SK-N-SH (cell line): ENCODE results near the gene IRF5. TPM values are rescaled to one million over a fixed set of nuclear protein-coding genes. Genes with fewer than 3 reads are reported as not detected.

ENCODE experiments used
- CTCF ChIA-PET: fragments of 300-600, 350-600 bp; formaldehyde crosslinking; extraction: SDS; loops from one replicate; lab custom pipeline; 2021; lab: Yijun Ruan, JAX
- POLR2A ChIA-PET: fragments of 350-600 bp; sonication (Branson Sonifier 250); formaldehyde crosslinking; extraction: SDS; loops from one replicate; lab custom pipeline; 2020; ENCODE audit warnings: antibody characterized with exemption, inconsistent platforms; lab: Yijun Ruan, JAX
- DNase-seq: peaks from one replicate; pipeline ENCODE4 v3.0.0; 2012
- H2AFZ ChIP-seq: fragments of 200-600 bp; sonication (generic); 2 replicates; pipeline ENCODE4 v1.8.1; 2016; ENCODE audit warnings: antibody characterized with exemption, mild to moderate bottlenecking, low read depth
- H3F3A ChIP-seq: fragments of 200-600 bp; sonication (generic); replicated peaks from 2 replicates; pipeline ENCODE3; 2016; ENCODE audit warnings: antibody characterized with exemption, mild to moderate bottlenecking; ENCODE audit not compliant: insufficient read depth
- H3K27ac ChIP-seq, 2 experiments: fragments of 200-500 bp in 1 of 2; fragments of 200-600 bp in 1 of 2; sonication (Bioruptor generic) in 1 of 2; sonication (generic), shearing (Covaris generic) in 1 of 2; 2 replicates each; pipeline versions ENCODE4 v1.5.1 to v1.6.1; 2014 to 2016; ENCODE audit warnings: low read depth in 2 of 2, inconsistent platforms in 1 of 2, low read length in 1 of 2, mild to moderate bottlenecking in 1 of 2, mixed read lengths in 1 of 2
- H3K27me3 ChIP-seq: fragments of 200-600 bp; sonication (generic), shearing (Covaris generic); 2 replicates; pipeline ENCODE4 v1.6.1; 2016; ENCODE audit warnings: mixed run types; ENCODE audit not compliant: insufficient read depth
- H3K36me3 ChIP-seq, 2 experiments: fragments of 200-500 bp in 1 of 2; fragments of 200-600 bp in 1 of 2; sonication (Bioruptor generic) in 1 of 2; sonication (generic) in 1 of 2; replicated peaks in 1 of 2; 2 replicates each; pipeline versions ENCODE3 to v1.5.1; 2014 to 2016; ENCODE audit warnings: low read length in 1 of 2, mild to moderate bottlenecking in 1 of 2; ENCODE audit not compliant: insufficient read depth in 2 of 2, control insufficient read depth in 1 of 2
- H3K4me1 ChIP-seq, 2 experiments: fragments of 200-500 bp in 1 of 2; fragments of 200-600 bp in 1 of 2; sonication (Bioruptor generic) in 1 of 2; sonication (generic), shearing (Covaris generic) in 1 of 2; 2 replicates each; pipeline versions ENCODE4 v1.5.1 to v1.6.1; 2014 to 2016; ENCODE audit warnings: low read depth in 1 of 2, low read length in 1 of 2, mixed run types in 1 of 2; ENCODE audit not compliant: insufficient read depth in 2 of 2, control insufficient read depth in 1 of 2
- H3K4me2 ChIP-seq: fragments of 200-600 bp; sonication (generic), shearing (Covaris generic); 2 replicates; pipeline ENCODE4 v1.6.1; 2017; ENCODE audit warnings: mixed run types
- H3K4me3 ChIP-seq, 2 experiments: fragments of 200-500 bp in 1 of 2; fragments of 200-600 bp in 1 of 2; sonication (Bioruptor generic) in 1 of 2; sonication (generic), shearing (Covaris generic) in 1 of 2; 2 replicates each; pipeline versions ENCODE4 v1.5.1 to v1.8.1; 2014 to 2016; ENCODE audit warnings: low read depth in 2 of 2, inconsistent platforms in 1 of 2, low read length in 1 of 2, mild to moderate bottlenecking in 1 of 2, mixed read lengths in 1 of 2, moderate library complexity in 1 of 2
- H3K79me2 ChIP-seq: fragments of 200-600 bp; sonication (generic); 2 replicates; pipeline ENCODE4 v1.8.1; 2017; ENCODE audit warnings: mild to moderate bottlenecking; ENCODE audit not compliant: insufficient read depth
- H3K9ac ChIP-seq: fragments of 200-600 bp; sonication (generic); 2 replicates; pipeline ENCODE4 v1.6.1; 2017; ENCODE audit warnings: mixed run types
- H3K9me2 ChIP-seq: fragments of 200-600 bp; sonication (generic); 2 replicates; pipeline ENCODE4 v1.6.1; 2017; ENCODE audit warnings: mixed run types
- H3K9me3 ChIP-seq: fragments of 200-600 bp; sonication (generic); 2 replicates; pipeline ENCODE4 v1.6.1; 2017; ENCODE audit warnings: mixed run types, mild to moderate bottlenecking, moderate library complexity
- H4K20me1 ChIP-seq: fragments of 200-600 bp; sonication (generic); 2 replicates; pipeline ENCODE4 v1.6.1; 2017; ENCODE audit warnings: mild to moderate bottlenecking, mixed run types; ENCODE audit not compliant: insufficient read depth
- FOXM1 ChIP-seq: IDR thresholded peaks from 2 replicates; pipeline ENCODE4 v1.4.0; 2012; ENCODE audit warnings: low read depth, mild to moderate bottlenecking
- MEF2A ChIP-seq: IDR thresholded peaks from 2 replicates; pipeline ENCODE4 v1.4.0; 2012; ENCODE audit warnings: low read depth, borderline replicate concordance
- POLR2AphosphoS5 ChIP-seq: IDR thresholded peaks from 2 replicates; pipeline ENCODE4 v1.6.1; 2012; ENCODE audit warnings: low read depth, low read length
- RAD21 ChIP-seq: IDR thresholded peaks from 2 replicates; pipeline ENCODE4 v1.6.1; 2012; ENCODE audit warnings: mild to moderate bottlenecking, low read length
- RFX5 ChIP-seq: IDR thresholded peaks from 2 replicates; pipeline ENCODE4 v1.6.1; 2012; ENCODE audit warnings: mild to moderate bottlenecking, improper control_type of control experiment, low read length
- SIN3A ChIP-seq: IDR thresholded peaks from 2 replicates; pipeline ENCODE4 v1.6.1; 2012; ENCODE audit warnings: low read depth, mild to moderate bottlenecking, low read length, moderate library complexity, borderline replicate concordance
- TEAD4 ChIP-seq: IDR thresholded peaks from 2 replicates; pipeline ENCODE4 v1.4.0; 2012; ENCODE audit warnings: mild to moderate bottlenecking, borderline replicate concordance; ENCODE audit not compliant: insufficient read depth
- WGBS: methylation state at CpG from one replicate; pipeline ENCODE4 v1.1.6; 2017; ENCODE audit warnings: low lambda C conversion rate; 5-methylcytosine and 5-hydroxymethylcytosine counted together
- polyA plus RNA-seq, 3 experiments: library from polyadenylated mRNA; depleted of rRNA; stranded (reverse); fragments of >200 nt; gene quantifications; 2 replicates each; pipeline ENCODE4 v1.2.3, GENCODE V29; 2012
- TF ChIP-seq, protein P1 (sequence below): IDR thresholded peaks from 2 replicates; pipeline ENCODE4 v1.6.1; 2012; ENCODE audit warnings: mild to moderate bottlenecking, low read depth, low read length, moderate library complexity
- TF ChIP-seq, protein P2 (sequence below): fragments of 200-600 bp; sonication (generic); IDR thresholded peaks from 2 replicates; pipeline ENCODE4 v1.6.1; 2017; ENCODE audit warnings: antibody characterized with exemption, mild to moderate bottlenecking, moderate library complexity

Gene IRF5
- polyA plus RNA-seq, 1 of the 3 experiments (the other 2 are of a cell fraction), result 0.62 TPM

DNA sequence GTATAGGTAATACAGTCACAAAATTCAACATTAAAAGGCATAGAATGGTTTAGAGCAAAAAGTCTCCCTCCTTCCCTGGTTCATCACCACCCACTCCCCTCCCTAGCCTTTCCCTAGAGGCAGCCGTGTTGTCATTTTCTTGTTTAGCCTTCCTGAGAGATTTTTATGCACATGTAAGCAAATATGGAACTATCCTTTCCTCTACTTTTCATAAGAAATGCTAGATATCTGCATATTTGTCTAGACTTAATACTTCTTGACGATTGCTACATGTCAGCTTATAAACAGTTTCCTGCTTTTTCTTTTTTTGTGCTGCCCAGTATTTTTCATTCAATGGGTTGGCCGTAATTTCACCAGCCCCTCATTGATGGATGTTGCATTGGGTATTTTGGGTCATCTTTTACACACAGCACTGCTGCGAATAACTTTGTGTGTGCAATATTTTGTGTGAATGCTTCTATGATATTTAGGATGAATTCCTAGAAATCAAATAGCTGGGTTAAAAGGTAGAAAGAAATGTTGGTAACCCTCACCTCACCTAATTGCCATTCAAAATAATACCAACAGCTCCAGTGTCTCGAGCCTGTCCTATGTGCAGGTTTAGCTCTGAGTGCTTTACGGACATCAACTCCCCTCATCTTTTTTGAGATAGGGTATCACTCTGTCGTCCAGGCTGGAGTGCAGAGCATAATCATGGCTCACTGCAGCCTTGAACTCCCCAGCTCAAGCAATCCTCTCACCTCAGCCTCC lies 6.9 kb downstream of the IRF5 start:
- POLR2A ChIA-PET, result interaction anchor here (1.3 kb wide), 1 partner anchor 15 kb away, joined by 3 read pairs; no protein-coding TSS in a partner anchor
- WGBS, result 81% methylated on average over 7 of the region's 7 CpGs

DNA sequence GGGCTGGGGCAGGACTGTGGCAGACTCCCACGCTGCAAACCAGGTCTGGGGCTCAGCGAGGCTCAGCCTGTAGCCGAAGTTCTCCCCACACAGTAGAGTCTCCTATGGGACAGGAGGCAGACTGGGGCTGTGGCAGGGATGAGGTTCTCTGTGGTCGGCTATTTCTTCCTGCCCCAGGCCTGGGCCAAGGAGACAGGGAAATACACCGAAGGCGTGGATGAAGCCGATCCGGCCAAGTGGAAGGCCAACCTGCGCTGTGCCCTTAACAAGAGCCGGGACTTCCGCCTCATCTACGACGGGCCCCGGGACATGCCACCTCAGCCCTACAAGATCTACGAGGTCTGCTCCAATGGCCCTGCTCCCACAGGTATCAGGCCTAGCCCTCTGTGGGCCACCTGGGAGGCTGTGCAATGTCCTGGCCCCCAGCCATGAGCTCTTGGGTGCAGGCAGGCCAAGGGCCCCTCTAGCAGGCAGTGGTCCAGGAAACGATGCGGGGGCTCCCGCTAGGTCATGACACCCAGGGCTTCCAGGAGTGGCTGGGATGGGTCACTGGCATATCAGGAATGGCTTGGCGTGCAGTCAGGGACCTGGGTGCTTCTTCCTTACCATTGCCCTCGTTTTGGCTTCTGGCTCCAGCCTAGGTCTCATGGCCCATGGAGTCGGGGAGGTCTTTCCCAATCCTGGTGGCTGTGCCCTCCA lies 8.1 kb downstream of the IRF5 start:
- TF ChIP-seq TEAD4 (no peak), RFX5 (no peak), FOXM1 (no peak), RAD21 (no peak), SIN3A (no peak), MEF2A (no peak)
- TF ChIP-seq, protein P1, sequence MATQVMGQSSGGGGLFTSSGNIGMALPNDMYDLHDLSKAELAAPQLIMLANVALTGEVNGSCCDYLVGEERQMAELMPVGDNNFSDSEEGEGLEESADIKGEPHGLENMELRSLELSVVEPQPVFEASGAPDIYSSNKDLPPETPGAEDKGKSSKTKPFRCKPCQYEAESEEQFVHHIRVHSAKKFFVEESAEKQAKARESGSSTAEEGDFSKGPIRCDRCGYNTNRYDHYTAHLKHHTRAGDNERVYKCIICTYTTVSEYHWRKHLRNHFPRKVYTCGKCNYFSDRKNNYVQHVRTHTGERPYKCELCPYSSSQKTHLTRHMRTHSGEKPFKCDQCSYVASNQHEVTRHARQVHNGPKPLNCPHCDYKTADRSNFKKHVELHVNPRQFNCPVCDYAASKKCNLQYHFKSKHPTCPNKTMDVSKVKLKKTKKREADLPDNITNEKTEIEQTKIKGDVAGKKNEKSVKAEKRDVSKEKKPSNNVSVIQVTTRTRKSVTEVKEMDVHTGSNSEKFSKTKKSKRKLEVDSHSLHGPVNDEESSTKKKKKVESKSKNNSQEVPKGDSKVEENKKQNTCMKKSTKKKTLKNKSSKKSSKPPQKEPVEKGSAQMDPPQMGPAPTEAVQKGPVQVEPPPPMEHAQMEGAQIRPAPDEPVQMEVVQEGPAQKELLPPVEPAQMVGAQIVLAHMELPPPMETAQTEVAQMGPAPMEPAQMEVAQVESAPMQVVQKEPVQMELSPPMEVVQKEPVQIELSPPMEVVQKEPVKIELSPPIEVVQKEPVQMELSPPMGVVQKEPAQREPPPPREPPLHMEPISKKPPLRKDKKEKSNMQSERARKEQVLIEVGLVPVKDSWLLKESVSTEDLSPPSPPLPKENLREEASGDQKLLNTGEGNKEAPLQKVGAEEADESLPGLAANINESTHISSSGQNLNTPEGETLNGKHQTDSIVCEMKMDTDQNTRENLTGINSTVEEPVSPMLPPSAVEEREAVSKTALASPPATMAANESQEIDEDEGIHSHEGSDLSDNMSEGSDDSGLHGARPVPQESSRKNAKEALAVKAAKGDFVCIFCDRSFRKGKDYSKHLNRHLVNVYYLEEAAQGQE, result no peak
- TF ChIP-seq, protein P2, sequence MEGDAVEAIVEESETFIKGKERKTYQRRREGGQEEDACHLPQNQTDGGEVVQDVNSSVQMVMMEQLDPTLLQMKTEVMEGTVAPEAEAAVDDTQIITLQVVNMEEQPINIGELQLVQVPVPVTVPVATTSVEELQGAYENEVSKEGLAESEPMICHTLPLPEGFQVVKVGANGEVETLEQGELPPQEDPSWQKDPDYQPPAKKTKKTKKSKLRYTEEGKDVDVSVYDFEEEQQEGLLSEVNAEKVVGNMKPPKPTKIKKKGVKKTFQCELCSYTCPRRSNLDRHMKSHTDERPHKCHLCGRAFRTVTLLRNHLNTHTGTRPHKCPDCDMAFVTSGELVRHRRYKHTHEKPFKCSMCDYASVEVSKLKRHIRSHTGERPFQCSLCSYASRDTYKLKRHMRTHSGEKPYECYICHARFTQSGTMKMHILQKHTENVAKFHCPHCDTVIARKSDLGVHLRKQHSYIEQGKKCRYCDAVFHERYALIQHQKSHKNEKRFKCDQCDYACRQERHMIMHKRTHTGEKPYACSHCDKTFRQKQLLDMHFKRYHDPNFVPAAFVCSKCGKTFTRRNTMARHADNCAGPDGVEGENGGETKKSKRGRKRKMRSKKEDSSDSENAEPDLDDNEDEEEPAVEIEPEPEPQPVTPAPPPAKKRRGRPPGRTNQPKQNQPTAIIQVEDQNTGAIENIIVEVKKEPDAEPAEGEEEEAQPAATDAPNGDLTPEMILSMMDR, result no peak
- Histone ChIP-seq H3F3A (no peaks in the 10 kb centered on the region), H3K9me2 (no peaks in the 10 kb centered on the region), H3K36me3 (peaks cover under 1 to 2% of the 10 kb centered on the region in 2 experiments), H3K79me2 (no peaks in the 10 kb centered on the region), H3K4me3 (no peak overlapping the region), H3K9me3 (no peaks in the 10 kb centered on the region), H3K27me3 (no peaks in the 10 kb centered on the region), H4K20me1 (no peaks in the 10 kb centered on the region), H2AFZ (no peak overlapping the region), H3K4me2 (no peak overlapping the region), H3K27ac (no peak overlapping the region), H3K4me1 (peaks cover 0 to 17% of the 10 kb centered on the region in 2 experiments; a peak in 2 of 4 replicates), H3K9ac (no peak overlapping the region)
- WGBS, result 92% methylated on average over 20 of the region's 21 CpGs
- DNase-seq, result peak; percentile 33
- ChIA-PET POLR2A (interaction anchor here (1.3 kb wide), 1 partner anchor 14 kb away, joined by 3 read pairs; no protein-coding TSS in a partner anchor), CTCF (interaction anchor here (0.9 to 1.6 kb wide), 2 partner anchors 43 to 66 kb away, joined by 3 read pairs; no protein-coding TSS in a partner anchor)

More for the DNA sequence above, 6.9 kb downstream of the IRF5 start:
- Histone ChIP-seq H3K4me2 (no peak overlapping the region), H3K4me1 (peaks cover 0 to 13% of the 10 kb centered on the region in 2 experiments; a peak in 2 of 4 replicates), H3K9me3 (no peaks in the 10 kb centered on the region), H2AFZ (no peak overlapping the region), H3K9me2 (no peaks in the 10 kb centered on the region), H3K36me3 (no peaks in the 10 kb centered on the region), H3F3A (no peaks in the 10 kb centered on the region), H3K27me3 (no peaks in the 10 kb centered on the region), H3K79me2 (no peaks in the 10 kb centered on the region), H3K9ac (no peak overlapping the region), H3K27ac (no peak overlapping the region), H3K4me3 (no peak overlapping the region), H4K20me1 (no peaks in the 10 kb centered on the region)
- DNase-seq, result no peak
- no peak for TF ChIP-seq POLR2AphosphoS5
- CTCF ChIA-PET, result interaction anchor here (1.6 to 2.2 kb wide), 2 partner anchors 65 to 147 kb away, joined by 3 to 9 read pairs; no protein-coding TSS in a partner anchor
